ENCODE data around the gene ATXN10.

GRCh38 chr22:45885941-45886395 is 214.3 kb downstream of the ATXN10 start:
- TF ChIP-seq GATA2 (IDR thresholded peaks at IDR 0.05; ENCODE audit: low read depth, low read length) (no peak), GATA3 (IDR thresholded peaks at IDR 0.05; ENCODE audit: low read depth, low read length) (no peak)
